HK-2 (cell line): ENCODE data around the gene INSRR.

ENCODE experiments used
- DNase-seq: peaks from one replicate; pipeline ENCODE4 v3.0.0-alpha.2; 2018; ENCODE audit not compliant: unreplicated experiment

Gene INSRR

DNA sequence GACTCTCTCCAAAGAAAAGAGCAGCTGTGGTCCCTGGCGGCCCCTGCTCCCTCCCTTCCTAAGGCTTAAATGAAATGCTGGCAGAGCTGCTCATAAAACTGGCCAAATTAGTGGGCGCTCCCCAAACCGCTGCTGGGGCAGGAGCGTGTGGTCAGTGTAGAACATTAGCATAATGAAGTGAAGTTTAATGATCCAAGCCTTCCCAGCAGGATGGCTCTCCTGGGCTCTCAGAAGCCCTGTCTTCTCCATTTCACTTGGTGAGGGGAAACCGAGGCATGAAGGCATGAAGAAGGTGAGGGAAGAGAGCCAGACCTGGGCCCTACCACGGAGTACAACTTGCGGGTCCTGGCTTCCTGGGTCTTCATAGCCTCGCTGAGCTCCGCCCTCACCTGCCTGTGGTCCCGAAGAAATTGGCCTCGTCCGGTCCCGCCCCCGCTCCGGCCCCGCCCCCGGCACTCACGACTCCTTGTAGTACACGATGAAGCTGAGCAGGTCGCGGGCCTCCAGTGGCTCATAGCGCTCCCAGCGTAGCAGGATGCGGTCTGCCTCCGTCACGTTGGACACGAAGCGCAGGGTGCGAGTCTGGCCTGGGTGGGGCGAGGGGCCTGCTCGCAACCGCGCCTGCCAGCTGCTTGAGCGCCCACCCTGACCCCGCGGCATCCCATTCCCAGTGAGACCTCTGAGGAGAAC, 10.3 kb downstream of the INSRR start:
- DNase-seq: no peak

GRCh38 chr1:156847591-156848460, 11.1 kb downstream of the INSRR start:
- no peak for DNase-seq

- DNase-seq: no peak
Measured at GRCh38 chr1:156846643-156847042, 12.3 kb downstream of the INSRR start.

DNA sequence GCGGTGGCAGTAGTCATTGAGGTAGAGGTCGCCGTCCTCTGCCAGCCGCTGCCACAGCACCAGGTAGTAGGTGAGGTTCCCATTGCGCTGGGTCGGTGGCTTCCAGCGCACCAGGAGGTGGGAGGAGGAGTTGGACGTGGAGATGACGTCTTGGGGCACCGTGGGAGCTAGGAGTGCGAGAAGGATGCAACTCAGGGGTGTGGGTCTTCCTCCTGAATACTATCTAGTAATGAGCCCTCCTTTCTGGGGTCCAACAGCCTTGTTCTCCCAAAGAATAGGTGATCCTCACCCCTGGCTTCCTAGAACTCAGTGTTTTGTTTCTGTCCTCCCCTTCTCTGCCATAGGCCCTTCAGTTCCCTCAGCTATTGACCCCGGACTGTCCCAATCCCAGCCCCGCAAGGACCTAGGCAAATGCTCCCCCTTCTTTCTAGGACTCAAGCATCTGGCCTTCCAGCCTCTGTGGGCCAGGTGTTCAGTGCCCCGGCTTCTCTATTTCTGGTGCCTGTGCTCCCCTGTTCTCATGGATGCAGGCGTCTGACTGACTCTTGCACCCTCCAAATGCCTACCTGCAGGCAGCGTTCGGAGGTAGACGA, 12.9 kb downstream of the INSRR start:
- no peak for DNase-seq

GRCh38 chr1:156845055-156845952, 13.6 kb downstream of the INSRR start:
- no peak for DNase-seq

DNA sequence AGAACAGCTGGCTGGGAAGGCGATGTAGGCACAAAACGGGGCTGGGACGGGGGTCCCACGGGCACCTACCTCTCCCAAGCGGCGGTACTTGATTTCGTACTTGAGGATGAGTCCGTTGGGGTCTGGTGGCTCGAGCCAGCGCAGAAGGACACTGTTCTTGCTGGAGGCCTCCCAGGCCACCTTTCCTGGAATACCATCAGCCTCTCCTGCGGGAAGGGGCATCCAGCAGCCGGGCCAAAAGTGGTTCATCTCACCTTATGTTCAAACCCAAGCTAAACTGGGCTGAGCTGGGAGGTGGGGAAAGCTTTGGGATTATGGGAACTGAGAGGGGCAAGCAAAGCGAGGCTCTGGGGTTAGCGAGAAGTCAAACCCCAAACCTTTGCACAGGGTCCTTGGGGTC, 14.3 kb downstream of the INSRR start:
- no peak for DNase-seq

- no peak for DNase-seq
Measured at GRCh38 chr1:156844102-156844501, 14.8 kb downstream of the INSRR start.

DNA sequence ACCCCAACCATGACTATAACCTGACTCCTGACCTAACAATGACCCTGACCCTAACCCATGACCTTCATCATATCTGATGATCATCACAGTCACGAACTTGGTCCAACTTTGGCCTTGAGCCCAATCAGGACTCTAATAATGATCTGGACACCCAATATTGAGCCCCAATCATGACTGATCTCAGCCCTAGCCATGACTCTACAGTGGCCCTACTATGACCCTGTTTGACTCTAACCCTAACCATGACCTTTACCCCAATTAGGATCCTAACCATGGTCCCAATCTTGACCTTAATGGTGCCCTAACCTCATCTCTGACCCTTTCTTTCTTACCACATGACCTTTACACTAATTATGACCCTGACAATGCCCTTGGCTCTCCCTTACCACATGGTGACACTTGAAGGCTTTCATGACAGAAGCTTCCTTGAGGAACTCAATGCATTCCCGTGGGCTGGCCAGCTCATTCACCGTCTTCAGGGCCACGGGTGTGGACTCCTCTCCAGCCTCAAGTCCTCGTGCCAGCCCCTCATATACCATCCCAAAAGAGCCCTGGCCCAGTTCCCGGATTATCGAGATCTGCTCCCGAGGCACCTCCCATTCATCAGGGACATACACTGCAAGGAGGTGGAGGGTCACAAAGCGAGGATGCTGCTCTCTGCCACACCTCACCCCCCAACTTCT, 16.2 kb downstream of the INSRR start:
- DNase-seq: no peak

GRCh38 chr1:156841295-156841855, 17.5 kb downstream of the INSRR start:
- DNase-seq: no peak

DNA sequence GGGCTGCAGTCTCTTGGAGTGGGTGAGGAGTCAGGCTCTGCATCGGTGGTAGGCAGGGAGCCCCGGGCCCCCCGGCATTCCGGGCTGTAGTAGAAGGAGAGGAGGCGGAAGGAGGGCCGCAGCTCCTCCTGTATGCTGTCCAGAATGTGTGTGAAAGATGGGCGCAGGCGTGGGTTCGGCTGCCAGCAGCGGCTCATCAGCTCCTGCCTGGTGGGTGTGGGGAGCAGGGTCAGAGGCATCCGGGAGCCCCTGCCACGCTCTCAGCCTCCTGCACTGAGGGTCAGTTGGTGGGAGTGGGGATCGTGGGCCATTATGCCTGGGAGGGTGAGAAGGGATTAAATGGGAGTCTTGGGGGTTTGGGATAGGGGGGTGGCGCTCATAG, 18.0 kb downstream of the INSRR start:
- no peak for DNase-seq

- DNase-seq: no peak
Measured at GRCh38 chr1:156840186-156840897, 18.6 kb downstream of the INSRR start.

- no peak for DNase-seq
Measured at GRCh38 chr1:156839426-156840109, 19.3 kb downstream of the INSRR start.

DNA sequence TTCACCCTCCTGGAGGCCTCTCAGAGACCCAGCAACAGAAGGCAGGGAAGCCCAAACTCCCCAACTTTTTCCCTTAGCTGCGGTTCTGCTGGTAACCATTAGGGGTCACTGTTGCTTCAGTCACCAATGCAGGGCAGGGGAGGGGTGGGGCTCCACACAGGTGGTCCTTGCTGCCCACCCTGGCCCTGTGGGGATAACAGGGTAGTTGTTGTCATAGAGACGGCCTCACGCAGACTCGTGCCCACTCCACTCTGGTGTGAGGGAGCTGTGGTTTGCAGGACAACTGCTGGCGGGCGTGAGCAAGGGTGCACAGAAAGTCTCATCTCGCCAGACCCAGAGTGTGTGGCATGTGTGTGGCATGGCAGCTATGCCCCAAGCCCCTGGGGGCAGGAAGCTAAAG, 19.9 kb downstream of the INSRR start:
- DNase-seq: no peak

DNA sequence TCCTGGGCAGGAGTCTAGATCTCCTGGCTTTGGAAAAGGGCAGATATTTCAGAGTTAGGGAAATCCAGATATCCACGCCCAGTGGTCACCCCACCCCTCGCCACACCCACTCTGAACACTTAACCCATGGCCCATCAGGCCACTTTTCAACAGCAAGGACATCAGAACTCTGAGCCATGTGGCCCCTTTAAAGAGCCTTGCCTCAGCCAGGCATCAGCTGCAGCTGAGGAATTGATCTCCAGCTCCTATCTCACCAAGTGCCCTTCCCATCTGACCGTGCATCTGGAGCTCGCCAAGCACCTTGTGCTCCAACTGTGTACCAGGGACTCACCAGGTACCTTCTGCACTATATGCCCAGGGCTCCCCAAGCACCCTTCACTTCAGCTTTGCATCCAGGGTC, 22.0 kb downstream of the INSRR start:
- no peak for DNase-seq

DNA sequence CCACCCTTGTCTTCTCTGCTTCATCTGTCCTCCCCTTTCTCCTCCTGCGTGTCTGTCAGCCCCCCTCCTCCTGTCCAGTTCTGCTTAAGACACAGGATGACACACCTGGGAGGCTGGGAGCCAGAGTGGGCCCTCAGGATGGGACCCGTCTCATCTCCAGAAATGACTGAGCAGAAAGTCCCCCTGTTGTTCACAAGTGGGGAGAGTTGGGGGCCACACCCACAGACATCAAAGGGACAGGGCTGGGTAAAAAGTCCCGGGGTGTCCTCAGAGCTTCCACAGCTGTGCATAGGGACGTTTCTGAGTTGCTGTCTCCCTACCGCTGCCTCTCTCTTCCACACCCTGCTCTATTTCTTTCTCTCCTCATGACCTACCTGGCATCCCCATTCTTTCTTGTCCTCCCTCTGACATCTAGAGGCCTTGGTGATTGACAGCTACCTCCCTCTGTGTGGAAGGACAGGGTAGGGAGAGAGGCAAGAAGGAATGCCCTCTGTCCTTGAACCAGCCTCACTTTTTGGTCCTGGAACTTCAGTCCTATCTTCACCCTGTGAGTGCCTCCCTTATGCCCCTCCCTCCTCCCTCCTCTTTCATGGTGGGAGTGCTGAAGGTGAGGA, 22.8 kb downstream of the INSRR start:
- DNase-seq: no peak

GRCh38 chr1:156834322-156834721, 24.6 kb downstream of the INSRR start:
- no peak for DNase-seq

DNA sequence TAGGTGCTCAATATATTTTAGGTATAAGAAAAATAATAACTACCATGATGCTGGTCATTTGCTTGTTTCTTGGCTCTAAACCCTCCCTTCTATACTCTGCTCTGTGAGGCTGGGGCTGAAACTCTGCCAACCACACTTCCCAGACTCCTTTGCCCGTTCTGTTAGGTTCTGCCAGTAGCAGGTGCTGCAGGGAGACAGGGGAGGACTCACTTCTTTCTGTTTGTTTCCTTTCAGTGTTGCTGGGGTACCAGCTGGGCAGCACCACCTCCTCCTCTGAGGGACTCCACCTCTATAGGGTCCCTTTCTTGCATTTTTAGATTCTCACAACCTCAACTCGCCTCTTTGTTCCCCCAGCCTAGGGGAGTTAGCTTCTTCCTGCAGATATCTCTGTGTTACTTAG, 25.3 kb downstream of the INSRR start:
- no peak for DNase-seq

DNA sequence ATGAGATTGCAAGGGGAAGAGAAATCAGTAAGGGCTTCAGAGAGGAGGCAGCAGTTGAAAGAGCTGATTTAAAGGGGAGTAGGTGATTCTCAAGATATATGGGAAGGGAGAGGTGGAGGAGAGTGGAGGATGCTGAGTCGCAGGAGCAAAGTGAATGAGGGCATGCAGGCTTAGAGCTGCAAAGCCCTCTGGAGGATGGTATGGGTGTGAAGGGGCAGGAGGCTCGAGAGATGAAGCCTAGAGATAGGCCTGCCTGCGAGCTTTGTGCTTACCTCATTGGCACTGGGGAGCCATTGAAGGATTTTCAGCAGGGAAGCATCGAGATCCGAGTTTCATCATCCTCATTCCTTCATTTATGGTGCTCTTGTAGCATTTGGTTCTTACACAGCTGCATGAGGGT, 26.5 kb downstream of the INSRR start:
- no peak for DNase-seq

DNA sequence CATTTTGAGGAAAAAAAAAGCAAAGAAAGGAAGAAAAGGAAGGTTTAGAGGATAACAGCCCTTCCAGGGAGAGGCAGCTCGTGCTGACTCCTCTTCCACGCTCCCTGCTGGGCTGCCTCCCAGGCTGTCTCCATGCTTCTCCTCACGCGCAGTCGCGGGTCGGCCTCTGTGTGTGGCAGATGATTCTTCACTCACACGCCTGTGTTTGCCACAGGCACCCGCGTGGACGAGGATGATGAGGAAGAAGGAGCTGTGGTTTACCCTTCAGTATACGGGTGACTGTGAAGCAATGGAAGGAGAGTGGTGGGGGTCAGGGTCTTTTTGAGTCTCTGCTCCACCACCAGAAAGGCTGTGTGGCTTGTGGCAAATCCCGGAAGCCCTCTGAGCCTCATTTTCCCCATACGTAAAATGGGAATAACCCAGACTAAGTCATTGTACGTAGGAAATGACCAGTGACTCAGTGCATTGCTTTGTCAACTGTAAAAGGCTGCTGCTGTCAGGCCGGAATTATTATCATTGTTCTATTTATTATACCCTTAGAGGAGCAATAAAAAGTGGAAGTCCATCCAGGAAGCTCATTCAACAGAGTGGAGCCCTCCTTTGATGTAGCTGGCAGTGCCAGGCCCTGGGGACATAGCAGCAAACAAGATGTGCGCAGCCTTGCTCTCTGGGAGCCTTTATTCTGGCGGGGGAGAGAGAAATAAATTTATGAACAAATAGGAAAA, 30.4 kb downstream of the INSRR start:
- no peak for DNase-seq
